Naive thymus-derived CD8-positive, alpha-beta T cell (primary cell): ENCODE measurements around the gene ATP7B. TPM values are rescaled to one million over a fixed set of nuclear protein-coding genes. Genes with fewer than 3 reads are reported as not detected.

Source experiments
- ATAC-seq, 2 donors: fragments of 150-1000 bp; cut with Tn5 transposase in 1 of 2; sonication (Bioruptor Pico), chemical (Tn5 transposase) in 1 of 2; 1 replicate in 1 of 2; 2 replicates in 1 of 2; pipeline ENCODE4 v1.10.0; 2021; ENCODE audit warnings: mild to moderate bottlenecking in 2 of 2, moderate library complexity in 2 of 2
- POLR2A ChIA-PET: fragments of 350-600 bp; sonication (Branson Sonifier 250); formaldehyde crosslinking; loops from one replicate; lab custom pipeline; 2021; ENCODE audit warnings: antibody characterized with exemption; lab: Charles Lee
- DNase-seq, 10 donors: peaks; one replicate each; pipeline versions ENCODE4 v3.0.0 to v3.0.0-alpha.2; 2020 to 2022
- H3K27ac Mint-ChIP-seq, 10 donors: one replicate each; pipeline ENCODE4 v1.8.0; 2020 to 2022; ENCODE audit warnings: mild to moderate bottlenecking in 10 of 10, mixed read lengths in 10 of 10, moderate library complexity in 4 of 10, inconsistent platforms in 1 of 10
- H3K27me3 Mint-ChIP-seq, 5 donors: one replicate each; pipeline ENCODE4 v1.8.0; 2021 to 2022; ENCODE audit warnings: mixed read lengths in 5 of 5
- H3K36me3 Mint-ChIP-seq, 3 donors: one replicate each; pipeline ENCODE4 v1.8.0; 2020 to 2022; ENCODE audit warnings: mixed read lengths in 3 of 3, mild to moderate bottlenecking in 2 of 3, inconsistent platforms in 1 of 3
- H3K4me1 Mint-ChIP-seq, 4 donors: one replicate each; pipeline ENCODE4 v1.8.0; 2021 to 2022; ENCODE audit warnings: mixed read lengths in 4 of 4
- H3K4me3 Mint-ChIP-seq, 10 donors: one replicate each; pipeline ENCODE4 v1.8.0; 2020 to 2022; ENCODE audit warnings: mild to moderate bottlenecking in 10 of 10, mixed read lengths in 10 of 10, moderate library complexity in 6 of 10, inconsistent platforms in 1 of 10
- H3K9me3 Mint-ChIP-seq, 9 donors: one replicate each; pipeline ENCODE4 v1.8.0; 2020 to 2022; ENCODE audit warnings: mixed read lengths in 9 of 9, mild to moderate bottlenecking in 3 of 9, inconsistent platforms in 1 of 9, moderate library complexity in 1 of 9
- polyA plus RNA-seq, 3 donors: library from polyadenylated mRNA; unstranded; fragments of 300-500 nt; fragmentation: Illumina TruSeq; gene quantifications; one replicate each; pipeline ENCODE4 v1.2.3, GENCODE V29; 2021
- total RNA-seq, 8 experiments: library from RNA in 2 of 8; stranded (reverse) in 2 of 8; gene quantifications; one replicate each; pipeline ENCODE4 v1.2.3 and lab custom pipeline; 2021 to 2026

Gene ATP7B
- total and polyA plus RNA-seq, 5 experiments from 2014 or later: 0.06 to 1.7 (median 0.29) TPM

GRCh38 chr13:51883226-51883600 is 128.0 kb downstream of the ATP7B start:
- H3K4me3 Mint-ChIP-seq: no peak overlapping the region
- POLR2A ChIA-PET: no interaction called here
- H3K9me3 Mint-ChIP-seq: peaks cover 0 to 27% (median 4%) of the 10 kb centered on the region in 9 donors
- no peaks in the 10 kb centered on the region for H3K4me1 Mint-ChIP-seq
- ATAC-seq (no peak), DNase-seq (no peak)
- H3K36me3 Mint-ChIP-seq: peaks cover 0 to 17% (median 4%) of the 10 kb centered on the region in 3 donors
- no peak overlapping the region for H3K27ac Mint-ChIP-seq
- H3K27me3 Mint-ChIP-seq: peaks cover 0 to 2% (median 0%) of the 10 kb centered on the region in 5 donors

Other genes with a start within 250 kb of the ATP7B start
- gene DHRS12, start 207.3 kb downstream of the ATP7B start, total RNA-seq: 10 to 100 TPM; 22.6 to 24.2 TPM
- 10 to 100 TPM; 22.1 to 33.2 (median 26.0) TPM for gene DHRS12, start 207.3 kb downstream of the ATP7B start, polyA plus RNA-seq
- 10 to 100 TPM; 14.7 to 15.4 TPM for gene TMEM272, start 166.3 kb downstream of the ATP7B start, total RNA-seq
- gene TMEM272, start 166.3 kb downstream of the ATP7B start, polyA plus RNA-seq: under 1 TPM; 0.29 to 0.75 (median 0.52) TPM
- gene CCDC70, start 149.5 kb downstream of the ATP7B start, total RNA-seq: not detected
- gene CCDC70, start 149.5 kb downstream of the ATP7B start, polyA plus RNA-seq: not detected
- 10 to 100 TPM; 39.8 to 47.0 TPM for gene ALG11, start 948 bp upstream of the ATP7B start, total RNA-seq
- 10 to 100 TPM; 22.1 to 25.5 (median 23.8) TPM for gene ALG11, start 948 bp upstream of the ATP7B start, polyA plus RNA-seq
- gene UTP14C, start 13.2 kb upstream of the ATP7B start, total RNA-seq: 10 to 100 TPM; 11.6 to 14.4 TPM
- gene UTP14C, start 13.2 kb upstream of the ATP7B start, polyA plus RNA-seq: 1 to 10 TPM; 2.4 to 3.6 (median 3.3) TPM
- gene NEK5, start 117.6 kb upstream of the ATP7B start, total RNA-seq: not detected
- not detected for gene NEK5, start 117.6 kb upstream of the ATP7B start, polyA plus RNA-seq
- 1 to 10 TPM; 1.4 to 1.8 TPM for gene NEK3, start 148.1 kb upstream of the ATP7B start, total RNA-seq
- under 1 TPM; 0.40 to 0.77 (median 0.63) TPM for gene NEK3, start 148.1 kb upstream of the ATP7B start, polyA plus RNA-seq